Mucosa of rectum (tissue), 2 donors: ENCODE data around the gene PDE6C.
A peak's percentile ranks its signal among the peaks of the same experiment; 100 is the strongest.
"Not testable (repeated sequence)": the region's sequence is repeated elsewhere in the genome, so short reads cannot be mapped to it uniquely, and the experiment has no call there.

Source experiments
- H3K27ac ChIP-seq, 2 donors: one replicate each; pipeline ENCODE4 v1.7.0; 2013; ENCODE audit warnings: inconsistent platforms in 2 of 2, low read depth in 2 of 2, low read length in 2 of 2
- H3K27me3 ChIP-seq, 2 donors: one replicate each; pipeline ENCODE4 v1.7.0; 2013; ENCODE audit warnings: low read length in 2 of 2; ENCODE audit not compliant: control insufficient read depth in 2 of 2, insufficient read depth in 2 of 2
- H3K36me3 ChIP-seq, 2 donors: one replicate each; pipeline ENCODE4 v1.7.0; 2013; ENCODE audit warnings: low read length in 2 of 2; ENCODE audit not compliant: control insufficient read depth in 2 of 2, insufficient read depth in 2 of 2
- H3K4me1 ChIP-seq, 2 donors: one replicate each; pipeline ENCODE4 v1.7.0; 2013; ENCODE audit warnings: low read length in 2 of 2, mild to moderate bottlenecking in 1 of 2; ENCODE audit not compliant: control insufficient read depth in 2 of 2, insufficient read depth in 2 of 2
- H3K4me3 ChIP-seq, 2 donors: one replicate each; pipeline ENCODE4 v1.7.0; 2013; ENCODE audit warnings: low read length in 2 of 2
- H3K9ac ChIP-seq, 2 donors: one replicate each; pipeline ENCODE4 v1.7.0; 2013; ENCODE audit warnings: low read length in 2 of 2, low read depth in 1 of 2, mild to moderate bottlenecking in 1 of 2
- H3K9me3 ChIP-seq, 2 donors: one replicate each; pipeline ENCODE4 v1.7.0; 2013; ENCODE audit warnings: low read length in 2 of 2; ENCODE audit not compliant: control insufficient read depth in 2 of 2
- donor health status: healthy.
- donor health status: Normal muscosa, but diverticular disease.

The PDE6C gene

GRCh38 chr10:93696582-93696981, 84.2 kb downstream of the PDE6C start:
- peaks cover 13 to 33% of the 10 kb centered on the region in 2 donors for H3K36me3 ChIP-seq
- H3K27me3 ChIP-seq, H3K4me1 ChIP-seq, H3K9ac ChIP-seq, H3K9me3 ChIP-seq, H3K4me3 ChIP-seq, H3K27ac ChIP-seq: not testable (repeated sequence)

- no peaks in the 10 kb centered on the region for H3K27me3 ChIP-seq
- no peak overlapping the region for H3K4me3 ChIP-seq
- peaks cover 13 to 31% of the 10 kb centered on the region in 2 donors for H3K36me3 ChIP-seq
Observed at GRCh38 chr10:93697207-93697606, 84.9 kb downstream of the PDE6C start.

GRCh38 chr10:93701866-93702209, 89.5 kb downstream of the PDE6C start:
- Histone ChIP-seq H3K36me3 (peaks cover 8 to 16% of the 10 kb centered on the region in 2 donors), H3K27ac (peak overlapping the region; percentile 49 to 73)

More at GRCh38 chr10:93697207-93697606, 84.9 kb downstream of the PDE6C start:
- peaks cover 6% of the 10 kb centered on the region in 2 donors for H3K4me1 ChIP-seq
- no peak overlapping the region for H3K27ac ChIP-seq
- H3K9me3 ChIP-seq: no peaks in the 10 kb centered on the region
- no peak overlapping the region for H3K9ac ChIP-seq

GRCh38 chr10:93702210-93703001, 90.1 kb downstream of the PDE6C start, which contains the start of gene FRA10AC1:
FRA10AC1 (minus strand) TSS chr10:93702592; CDS start chr10:93700106, 2,486 bp downstream.
- peak within 1 kb of the TSS; percentile 49 to 73 for H3K27ac ChIP-seq
- no peaks in the 10 kb centered on the region for H3K9me3 ChIP-seq
- H3K9ac ChIP-seq: peak within 1 kb of the TSS; percentile 86 to 88
- no peaks in the 10 kb centered on the region for H3K27me3 ChIP-seq
- peak within 1 kb of the TSS; percentile 74 to 98 for H3K4me3 ChIP-seq
- peaks cover 8 to 11% of the 10 kb centered on the region in 2 donors for H3K36me3 ChIP-seq
- H3K4me1 ChIP-seq: peaks cover 6 to 11% of the 10 kb centered on the region in 2 donors

More at GRCh38 chr10:93701866-93702209, 89.5 kb downstream of the PDE6C start:
- H3K9ac ChIP-seq: peak overlapping the region; percentile 86 to 88
- H3K4me3 ChIP-seq: peak overlapping the region; percentile 74 to 94
- no peaks in the 10 kb centered on the region for H3K27me3 ChIP-seq
- H3K9me3 ChIP-seq: no peaks in the 10 kb centered on the region
- peaks cover 6 to 11% of the 10 kb centered on the region in 2 donors for H3K4me1 ChIP-seq

GRCh38 chr10:93703066-93703465, 90.7 kb downstream of the PDE6C start:
- H3K9me3 ChIP-seq: no peaks in the 10 kb centered on the region
- H3K4me1 ChIP-seq: peaks cover 6 to 11% of the 10 kb centered on the region in 2 donors
- H3K27ac ChIP-seq: peak overlapping the region; percentile 49 to 73

GRCh38 chr10:93703841-93704240, 91.5 kb downstream of the PDE6C start:
- H3K4me1 ChIP-seq: peaks cover 6 to 11% of the 10 kb centered on the region in 2 donors
- no peaks in the 10 kb centered on the region for H3K9me3 ChIP-seq
- no peaks in the 10 kb centered on the region for H3K27me3 ChIP-seq
- H3K4me3 ChIP-seq: no peak overlapping the region
- H3K9ac ChIP-seq: no peak overlapping the region
- H3K36me3 ChIP-seq: peaks cover 4 to 7% of the 10 kb centered on the region in 2 donors
- H3K27ac ChIP-seq: no peak overlapping the region

More at GRCh38 chr10:93703066-93703465, 90.7 kb downstream of the PDE6C start:
- Histone ChIP-seq H3K36me3 (peaks cover 8 to 10% of the 10 kb centered on the region in 2 donors), H3K27me3 (no peaks in the 10 kb centered on the region), H3K4me3 (peak overlapping the region; percentile 74 to 98), H3K9ac (peak overlapping the region; percentile 80 to 86)

GRCh38 chr10:93704451-93704850, 92.1 kb downstream of the PDE6C start:
- no peaks in the 10 kb centered on the region for H3K27me3 ChIP-seq
- no peaks in the 10 kb centered on the region for H3K9me3 ChIP-seq
- no peak overlapping the region for H3K9ac ChIP-seq
- no peak overlapping the region for H3K27ac ChIP-seq
- H3K36me3 ChIP-seq: peaks cover under 1 to 1% of the 10 kb centered on the region in 2 donors
- peaks cover 6 to 11% of the 10 kb centered on the region in 2 donors for H3K4me1 ChIP-seq
- no peak overlapping the region for H3K4me3 ChIP-seq

GRCh38 chr10:93707623-93708022, 95.3 kb downstream of the PDE6C start:
- Histone ChIP-seq H3K4me1 (peaks cover 0 to 5% of the 10 kb centered on the region in 2 donors), H3K36me3 (no peaks in the 10 kb centered on the region), H3K27me3 (no peaks in the 10 kb centered on the region), H3K4me3 (no peak overlapping the region), H3K9me3 (no peaks in the 10 kb centered on the region), H3K27ac (no peak overlapping the region), H3K9ac (no peak overlapping the region)

- Histone ChIP-seq H3K4me3 (no peak overlapping the region), H3K4me1 (no peaks in the 10 kb centered on the region), H3K36me3 (no peaks in the 10 kb centered on the region), H3K27ac (no peak overlapping the region), H3K27me3 (no peaks in the 10 kb centered on the region), H3K9ac (no peak overlapping the region), H3K9me3 (no peaks in the 10 kb centered on the region)
Observed at GRCh38 chr10:93710333-93710909, 98.1 kb downstream of the PDE6C start.

GRCh38 chr10:93711891-93712290, 99.6 kb downstream of the PDE6C start:
- Histone ChIP-seq H3K27me3 (no peaks in the 10 kb centered on the region), H3K4me1 (no peaks in the 10 kb centered on the region), H3K9ac (no peak overlapping the region), H3K36me3 (no peaks in the 10 kb centered on the region), H3K27ac (no peak overlapping the region), H3K9me3 (no peaks in the 10 kb centered on the region), H3K4me3 (no peak overlapping the region)
